ENCODE measurements around the gene RNU6-9. TPM values are rescaled to one million over a fixed set of nuclear protein-coding genes. Genes with fewer than 3 reads are reported as not detected.
A peak's percentile ranks its signal among the peaks of the same experiment; 100 is the strongest.

Gene RNU6-9
- total RNA-seq, 2 experiments from 2014 or later: not detected

DNA sequence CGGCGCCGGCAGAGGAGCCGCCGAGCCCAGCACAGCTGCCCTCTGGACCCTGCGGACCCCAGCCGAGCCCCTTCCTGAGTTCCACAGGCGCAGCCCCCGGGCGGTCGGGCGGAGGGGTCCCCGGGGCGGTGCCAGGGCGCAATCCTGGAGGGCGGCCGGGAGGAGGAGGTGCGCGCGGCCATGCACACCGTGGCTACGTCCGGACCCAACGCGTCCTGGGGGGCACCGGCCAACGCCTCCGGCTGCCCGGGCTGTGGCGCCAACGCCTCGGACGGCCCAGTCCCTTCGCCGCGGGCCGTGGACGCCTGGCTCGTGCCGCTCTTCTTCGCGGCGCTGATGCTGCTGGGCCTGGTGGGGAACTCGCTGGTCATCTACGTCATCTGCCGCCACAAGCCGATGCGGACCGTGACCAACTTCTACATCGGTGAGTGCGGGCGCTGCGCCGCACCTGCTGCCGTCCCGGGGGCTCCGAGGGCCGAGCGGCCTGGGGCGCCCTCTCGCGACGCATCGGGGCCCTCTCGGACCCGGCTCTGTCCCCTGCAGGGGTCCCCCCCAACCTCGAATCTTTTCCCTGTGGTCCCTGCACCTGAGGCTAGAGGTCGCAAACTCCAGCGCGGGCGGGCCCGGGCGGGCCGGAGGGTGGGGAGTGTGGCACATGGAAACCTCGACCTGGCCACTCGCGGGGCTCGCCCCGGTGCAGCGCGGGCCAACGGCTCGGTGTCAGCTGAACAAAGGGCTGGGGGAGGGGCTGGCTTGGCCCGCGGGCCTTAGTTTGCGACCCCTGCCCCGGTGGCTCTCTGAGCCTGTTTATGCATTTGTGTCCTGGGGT lies 24.3 kb downstream of the RNU6-9 start, which contains the start of gene KISS1R:
KISS1R (plus strand) TSS at position 11 of the 829 bp plus-strand sequence; CDS start at position 181, 170 bp downstream.
- ChIA-PET CTCF (interaction anchor here (0.7 kb wide), 1 partner anchor 54 kb away, joined by 3 read pairs; no protein-coding TSS in a partner anchor), POLR2A (no interaction called here)
- H3K4me3 Mint-ChIP-seq: peak within 1 kb of the TSS; percentile 80
- H3K27ac Mint-ChIP-seq: no peak within 1 kb of the TSS
- ATAC-seq (peak; percentile 6), DNase-seq (peak; percentile 73)
- intact Hi-C loops (cut with DNase I, micrococcal nuclease): no loop called here
- peaks cover 8% of the 10 kb centered on the region for H3K36me3 Mint-ChIP-seq (ENCODE audit: low read depth)
- no peaks in the 10 kb centered on the region for H3K27me3 Mint-ChIP-seq
- H3K4me1 Mint-ChIP-seq: peaks cover 19% of the 10 kb centered on the region
- no peaks in the 10 kb centered on the region for H3K9me3 Mint-ChIP-seq (ENCODE audit: low read depth)

DNA sequence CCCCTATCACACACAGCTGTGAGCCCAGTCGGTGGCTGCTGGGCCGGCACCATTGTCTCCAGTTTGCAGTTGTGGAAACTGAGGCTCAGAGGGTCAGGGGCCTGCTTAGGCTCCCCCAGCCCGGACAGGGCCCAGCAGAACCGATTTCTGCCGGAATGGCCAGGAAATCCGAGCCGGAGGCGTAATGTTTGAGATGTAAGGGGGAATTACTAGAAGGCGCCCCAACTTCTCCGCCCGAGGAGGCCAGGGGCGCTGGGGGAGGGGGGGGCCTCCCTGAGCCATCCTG lies 24.8 kb downstream of the RNU6-9 start:
- CTCF ChIA-PET: interaction anchor here (0.7 kb wide), 1 partner anchor 54 kb away, joined by 3 read pairs; no protein-coding TSS in a partner anchor
- Mint-ChIP-seq H3K4me3 (peak overlapping the region; percentile 80), H3K36me3 (ENCODE audit: low read depth) (peaks cover 8% of the 10 kb centered on the region), H3K27ac (no peak overlapping the region), H3K27me3 (no peaks in the 10 kb centered on the region), H3K9me3 (ENCODE audit: low read depth) (no peaks in the 10 kb centered on the region), H3K4me1 (peaks cover 19% of the 10 kb centered on the region)
- POLR2A ChIA-PET: no interaction called here
- no peak for ATAC-seq
- intact Hi-C loops (cut with DNase I, micrococcal nuclease): no loop called here
- no peak for DNase-seq

DNA sequence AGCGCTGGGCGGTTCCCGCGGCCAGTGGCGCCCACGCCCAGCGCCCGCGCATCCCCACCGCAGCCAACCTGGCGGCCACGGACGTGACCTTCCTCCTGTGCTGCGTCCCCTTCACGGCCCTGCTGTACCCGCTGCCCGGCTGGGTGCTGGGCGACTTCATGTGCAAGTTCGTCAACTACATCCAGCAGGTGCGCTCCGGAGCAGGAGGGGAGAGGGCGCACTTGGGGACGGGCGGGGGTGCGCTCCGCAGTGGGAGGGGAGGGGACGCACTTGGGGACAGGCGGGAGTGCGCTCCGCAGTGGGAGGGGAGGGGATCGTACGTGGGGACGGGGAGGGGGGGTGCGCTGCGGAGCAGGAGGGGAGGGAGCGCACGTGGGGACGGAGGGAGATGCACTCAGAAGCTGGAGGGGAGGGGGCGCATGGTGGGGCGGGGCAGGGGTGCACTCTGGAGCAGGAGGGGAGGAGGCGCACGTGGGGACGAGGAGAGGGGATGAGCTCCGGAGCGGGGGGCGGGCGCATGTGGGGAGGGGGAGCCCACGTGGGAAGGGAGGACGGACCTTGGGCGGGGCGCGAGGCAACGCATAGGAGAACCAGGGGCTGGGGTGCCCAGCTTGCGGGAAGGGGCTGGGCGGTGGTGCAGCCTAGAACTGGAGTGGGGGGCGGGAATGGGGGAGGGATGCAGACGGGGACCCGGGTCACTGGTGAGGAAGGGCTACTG lies 25.4 kb downstream of the RNU6-9 start:
- POLR2A ChIA-PET: interaction anchor here (0.6 kb wide), 1 partner anchor 540 kb away, joined by 3 read pairs; no protein-coding TSS in a partner anchor
- Mint-ChIP-seq H3K9me3 (ENCODE audit: low read depth) (no peaks in the 10 kb centered on the region), H3K27ac (no peak overlapping the region), H3K27me3 (no peaks in the 10 kb centered on the region), H3K4me3 (peak overlapping the region; percentile 80), H3K4me1 (peaks cover 19% of the 10 kb centered on the region), H3K36me3 (ENCODE audit: low read depth) (peaks cover 8% of the 10 kb centered on the region)
- DNase-seq: peak; percentile 83
- intact Hi-C loops (cut with DNase I, micrococcal nuclease): no loop called here
- CTCF ChIA-PET: interaction anchor here (0.7 to 2.2 kb wide), 3 partner anchors 26 to 65 kb away, joined by 3 to 10 read pairs (median 4); partner anchors contain the start of genes MED16 and RNU6-9
- no peak for ATAC-seq

DNA sequence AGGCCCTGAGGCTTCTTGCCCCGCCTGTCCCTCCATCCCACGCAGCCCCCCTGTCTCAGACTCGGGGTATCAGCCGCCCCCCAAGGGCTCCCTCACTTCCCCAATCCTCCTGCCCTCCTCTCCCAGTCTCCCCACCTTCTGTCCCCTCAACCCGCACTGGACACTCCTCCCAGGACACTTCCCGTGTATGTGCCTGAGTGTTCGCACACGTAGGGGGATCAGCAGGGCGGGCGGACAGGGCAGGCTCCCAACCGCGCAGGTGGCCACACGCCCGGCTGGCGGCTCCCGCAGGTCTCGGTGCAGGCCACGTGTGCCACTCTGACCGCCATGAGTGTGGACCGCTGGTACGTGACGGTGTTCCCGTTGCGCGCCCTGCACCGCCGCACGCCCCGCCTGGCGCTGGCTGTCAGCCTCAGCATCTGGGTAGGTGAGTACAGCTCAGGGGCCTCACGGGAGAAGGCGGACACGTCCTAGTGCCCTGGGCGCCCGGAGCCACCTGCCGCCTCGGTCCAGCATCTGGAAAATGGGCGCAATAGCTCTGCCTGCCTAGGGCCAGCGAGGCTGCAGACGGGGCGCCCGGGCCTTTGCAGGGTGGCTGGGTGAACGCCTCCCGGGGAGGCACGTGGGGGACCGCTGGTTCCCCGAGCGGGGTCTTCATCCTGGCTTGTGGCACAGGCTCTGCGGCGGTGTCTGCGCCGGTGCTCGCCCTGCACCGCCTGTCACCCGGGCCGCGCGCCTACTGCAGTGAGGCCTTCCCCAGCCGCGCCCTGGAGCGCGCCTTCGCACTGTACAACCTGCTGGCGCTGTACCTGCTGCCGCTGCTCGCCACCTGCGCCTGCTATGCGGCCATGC lies 26.1 kb downstream of the RNU6-9 start:
- no peaks in the 10 kb centered on the region for H3K27me3 Mint-ChIP-seq
- H3K27ac Mint-ChIP-seq: no peak overlapping the region
- POLR2A ChIA-PET: interaction anchor here (0.6 to 0.9 kb wide), 2 partner anchors 12 to 539 kb away, joined by 3 read pairs; no protein-coding TSS in a partner anchor
- CTCF ChIA-PET: interaction anchor here (0.7 to 2.2 kb wide), 4 partner anchors 26 to 173 kb away, joined by 3 to 10 read pairs (median 4); partner anchors contain the start of genes MED16 and RNU6-9
- intact Hi-C loops (cut with DNase I, micrococcal nuclease): loop anchor here (1.0 to 10.0 kb wide), 8 partner anchors 27 to 325 kb away; partner anchors contain the start of genes MED16 (in 2 of the 2), RNU6-9 (in 2 of the 2), ATP5F1D (in 1 of the 2) and MIDN (in 1 of the 2)
- peak overlapping the region; percentile 80 for H3K4me3 Mint-ChIP-seq
- peak; percentile 37 for ATAC-seq
- H3K4me1 Mint-ChIP-seq: peaks cover 23% of the 10 kb centered on the region
- H3K9me3 Mint-ChIP-seq (ENCODE audit: low read depth): no peaks in the 10 kb centered on the region
- peaks cover 8% of the 10 kb centered on the region for H3K36me3 Mint-ChIP-seq (ENCODE audit: low read depth)
- DNase-seq: peak; percentile 80

DNA sequence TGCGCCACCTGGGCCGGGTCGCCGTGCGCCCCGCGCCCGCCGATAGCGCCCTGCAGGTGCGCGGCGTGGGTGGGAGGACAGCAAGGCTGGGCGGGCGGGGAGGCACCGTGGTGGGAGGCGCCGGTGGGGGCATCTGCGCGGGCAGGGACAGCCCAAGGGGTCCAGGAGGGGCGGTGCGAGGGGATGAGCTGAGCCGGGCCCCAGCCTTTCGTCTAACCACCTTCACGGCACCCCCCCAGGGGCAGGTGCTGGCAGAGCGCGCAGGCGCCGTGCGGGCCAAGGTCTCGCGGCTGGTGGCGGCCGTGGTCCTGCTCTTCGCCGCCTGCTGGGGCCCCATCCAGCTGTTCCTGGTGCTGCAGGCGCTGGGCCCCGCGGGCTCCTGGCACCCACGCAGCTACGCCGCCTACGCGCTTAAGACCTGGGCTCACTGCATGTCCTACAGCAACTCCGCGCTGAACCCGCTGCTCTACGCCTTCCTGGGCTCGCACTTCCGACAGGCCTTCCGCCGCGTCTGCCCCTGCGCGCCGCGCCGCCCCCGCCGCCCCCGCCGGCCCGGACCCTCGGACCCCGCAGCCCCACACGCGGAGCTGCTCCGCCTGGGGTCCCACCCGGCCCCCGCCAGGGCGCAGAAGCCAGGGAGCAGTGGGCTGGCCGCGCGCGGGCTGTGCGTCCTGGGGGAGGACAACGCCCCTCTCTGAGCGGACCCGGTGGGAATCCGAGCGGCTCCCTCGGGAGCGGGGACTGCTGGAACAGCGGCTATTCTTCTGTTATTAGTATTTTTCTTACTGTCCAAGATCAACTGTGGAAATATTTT lies 27.0 kb downstream of the RNU6-9 start:
- Mint-ChIP-seq H3K4me3 (peak overlapping the region; percentile 80), H3K36me3 (ENCODE audit: low read depth) (peaks cover 8% of the 10 kb centered on the region), H3K27ac (peak overlapping the region; percentile 90), H3K9me3 (ENCODE audit: low read depth) (no peaks in the 10 kb centered on the region), H3K4me1 (peaks cover 21% of the 10 kb centered on the region), H3K27me3 (no peaks in the 10 kb centered on the region)
- intact Hi-C loops (cut with DNase I, micrococcal nuclease): loop anchor here (1.0 to 10.0 kb wide), 8 partner anchors 27 to 325 kb away; partner anchors contain the start of genes MED16 (in 2 of the 2), RNU6-9 (in 2 of the 2), ATP5F1D (in 1 of the 2) and MIDN (in 1 of the 2)
- ChIA-PET POLR2A (interaction anchor here (0.9 kb wide), 1 partner anchor 13 kb away, joined by 3 read pairs; no protein-coding TSS in a partner anchor), CTCF (interaction anchor here (0.7 to 2.2 kb wide), 3 partner anchors 57 to 172 kb away, joined by 4 to 10 read pairs (median 6); partner anchors contain the start of gene WDR18)
- ATAC-seq: peak; percentile 36
- DNase-seq: peak; percentile 86

DNA sequence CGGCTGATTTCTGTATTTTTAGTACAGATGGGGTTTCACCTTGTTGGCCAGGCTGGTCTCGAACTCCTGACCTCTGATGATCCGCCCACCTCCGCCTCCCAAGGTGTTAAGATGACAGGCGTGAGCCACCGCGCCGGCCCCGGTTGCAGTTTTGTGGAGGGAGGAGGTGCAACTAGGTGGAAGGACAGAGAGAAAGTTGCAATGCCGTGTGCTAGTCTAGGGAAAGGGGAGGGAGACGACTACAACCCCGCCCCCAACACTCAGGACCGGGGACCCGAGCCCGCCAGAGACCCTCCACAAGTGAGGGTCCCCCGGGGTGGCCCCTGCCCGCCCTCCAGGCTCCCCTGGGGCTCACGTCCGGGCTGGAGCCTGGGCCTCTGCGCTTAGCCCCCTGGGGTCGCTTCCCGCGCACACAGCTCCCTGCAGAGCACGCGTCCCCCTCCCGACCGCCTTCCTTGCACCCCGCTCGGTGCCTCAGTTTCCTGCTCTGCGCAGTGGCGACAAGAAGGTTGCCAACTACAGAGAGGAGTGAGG lies 31.3 kb downstream of the RNU6-9 start:
- peaks cover 7% of the 10 kb centered on the region for H3K36me3 Mint-ChIP-seq (ENCODE audit: low read depth)
- ChIA-PET POLR2A (no interaction called here), CTCF (interaction anchor here (0.6 to 3.2 kb wide), 6 partner anchors 49 to 261 kb away, joined by 3 to 26 read pairs (median 3); partner anchors contain the start of genes RNF126 and WDR18)
- DNase-seq: peak; percentile 78
- intact Hi-C loops (cut with DNase I, micrococcal nuclease): loop anchor here (1.0 to 10.0 kb wide), 8 partner anchors 60 to 320 kb away; partner anchors contain the start of genes WDR18 (in 2 of the 2), ATP5F1D (in 1 of the 2), MIDN (in 1 of the 2) and PTBP1 (in 1 of the 2)
- H3K4me3 Mint-ChIP-seq: peak overlapping the region; percentile 69
- no peaks in the 10 kb centered on the region for H3K9me3 Mint-ChIP-seq (ENCODE audit: low read depth)
- H3K27ac Mint-ChIP-seq: peak overlapping the region; percentile 37
- H3K4me1 Mint-ChIP-seq: peaks cover 19% of the 10 kb centered on the region
- no peak for ATAC-seq
- no peaks in the 10 kb centered on the region for H3K27me3 Mint-ChIP-seq

DNA sequence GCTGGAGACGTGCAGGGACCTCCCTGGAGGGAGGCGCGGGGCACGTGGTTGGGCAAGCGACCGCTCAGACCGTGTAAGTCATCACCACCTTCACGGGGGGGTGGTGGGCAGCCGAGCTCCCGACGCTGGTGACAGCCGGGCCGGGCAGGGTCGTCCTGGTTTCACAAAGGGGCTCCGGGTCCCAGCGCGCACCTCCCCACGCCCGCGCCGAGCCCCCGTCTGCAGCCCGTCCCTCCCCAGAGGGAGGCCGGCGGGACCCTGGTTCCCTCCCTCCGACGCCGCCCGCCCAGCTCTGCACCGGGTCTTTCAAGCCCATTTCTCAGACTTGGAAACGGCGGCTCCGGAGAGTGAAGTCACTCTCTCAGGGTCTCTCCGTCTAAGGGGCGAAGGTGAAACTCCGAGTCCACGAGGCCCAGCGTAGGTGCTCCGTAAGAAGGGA lies 31.8 kb downstream of the RNU6-9 start:
- H3K36me3 Mint-ChIP-seq (ENCODE audit: low read depth): peaks cover 7% of the 10 kb centered on the region
- peak; percentile 81 for DNase-seq
- ChIA-PET CTCF (interaction anchor here (1.2 to 3.2 kb wide), 3 partner anchors 56 to 61 kb away, joined by 3 to 26 read pairs (median 5); partner anchors contain the start of gene WDR18), POLR2A (no interaction called here)
- H3K27ac Mint-ChIP-seq: peak overlapping the region; percentile 37
- peak overlapping the region; percentile 69 for H3K4me3 Mint-ChIP-seq
- intact Hi-C loops (cut with DNase I, micrococcal nuclease): loop anchor here (1.0 to 10.0 kb wide), 6 partner anchors 59 to 320 kb away; partner anchors contain the start of genes WDR18 (in 2 of the 2), ATP5F1D (in 1 of the 2), MIDN (in 1 of the 2) and PTBP1 (in 1 of the 2)
- ATAC-seq: peak; percentile 55
- H3K4me1 Mint-ChIP-seq: peaks cover 19% of the 10 kb centered on the region
- no peaks in the 10 kb centered on the region for H3K9me3 Mint-ChIP-seq (ENCODE audit: low read depth)
- no peaks in the 10 kb centered on the region for H3K27me3 Mint-ChIP-seq

DNA sequence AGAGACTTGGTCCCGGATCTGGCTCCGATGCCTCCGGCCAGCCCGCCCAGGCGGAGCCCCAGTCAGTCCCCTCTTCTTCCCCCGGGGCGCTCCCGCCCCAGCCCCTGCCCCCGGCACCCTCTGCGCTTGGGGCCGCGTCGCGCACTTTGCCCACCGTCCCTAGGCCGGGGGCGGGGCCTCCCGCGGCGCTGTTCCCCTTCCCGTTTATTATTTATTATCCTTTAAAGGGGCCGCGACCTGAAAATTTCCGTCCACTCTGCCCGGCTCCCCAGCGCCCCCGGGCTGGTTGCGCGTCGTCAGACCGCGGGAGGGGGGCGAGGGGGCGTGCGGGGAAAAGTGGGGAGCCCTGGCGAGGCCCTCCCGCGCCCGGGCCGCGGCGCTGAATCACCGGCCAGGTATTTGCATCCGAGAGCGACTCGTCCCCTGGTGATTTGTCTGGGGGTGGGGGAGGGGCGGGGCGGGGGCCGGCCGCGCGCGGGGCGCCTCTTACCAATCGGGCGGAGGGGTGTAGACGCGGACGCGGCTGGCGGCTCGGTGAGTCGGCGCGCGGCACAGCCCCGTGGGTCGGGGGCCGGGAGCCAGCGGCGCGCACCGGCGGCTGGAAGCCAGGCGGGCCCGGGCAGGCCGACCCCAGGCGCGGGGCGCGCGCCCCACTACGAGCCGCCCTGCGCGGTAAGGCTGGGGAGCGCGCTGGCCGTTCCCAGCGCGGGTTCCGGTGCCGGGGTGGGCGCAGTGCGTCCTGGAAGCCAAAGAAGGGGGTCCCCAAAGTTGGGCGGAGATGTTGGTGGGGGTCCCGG lies 32.4 kb downstream of the RNU6-9 start, which contains the start of gene ARID3A:
ARID3A (plus strand) TSS at position 510 of the 797 bp plus-strand sequence. CDS start 3,494 bp downstream, outside the sequence.
- ChIA-PET CTCF (interaction anchor here (1.2 to 3.2 kb wide), 3 partner anchors 56 to 62 kb away, joined by 3 to 26 read pairs (median 5); partner anchors contain the start of gene WDR18), POLR2A (no interaction called here)
- no peaks in the 10 kb centered on the region for H3K27me3 Mint-ChIP-seq
- H3K36me3 Mint-ChIP-seq (ENCODE audit: low read depth): peaks cover 5% of the 10 kb centered on the region
- intact Hi-C loops (cut with DNase I, micrococcal nuclease): loop anchor here (1.0 to 10.0 kb wide), 6 partner anchors 59 to 319 kb away; partner anchors contain the start of genes WDR18 (in 2 of the 2), ATP5F1D (in 1 of the 2), MIDN (in 1 of the 2) and PTBP1 (in 1 of the 2)
- peak within 1 kb of the TSS; percentile 70 for H3K4me3 Mint-ChIP-seq
- peak; percentile 85 for DNase-seq
- peak within 1 kb of the TSS; percentile 37 for H3K27ac Mint-ChIP-seq
- H3K9me3 Mint-ChIP-seq (ENCODE audit: low read depth): no peaks in the 10 kb centered on the region
- ATAC-seq: peak; percentile 42
- peaks cover 17% of the 10 kb centered on the region for H3K4me1 Mint-ChIP-seq

DNA sequence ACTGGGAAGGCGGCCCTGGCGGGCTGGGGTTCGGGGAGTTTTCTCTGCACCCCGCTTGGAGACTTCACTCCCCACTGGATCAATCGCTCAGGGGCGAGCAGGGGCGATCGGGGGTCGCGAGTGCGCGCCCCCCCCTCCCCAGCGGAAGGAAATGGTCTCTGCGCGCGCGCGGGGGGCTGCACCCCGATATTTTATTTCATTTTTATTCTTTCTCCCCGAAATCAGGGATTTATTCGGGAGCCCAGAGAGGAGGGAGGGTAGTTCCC lies 33.0 kb downstream of the RNU6-9 start:
- CTCF ChIA-PET: no interaction called here
- POLR2A ChIA-PET: no interaction called here
- H3K9me3 Mint-ChIP-seq (ENCODE audit: low read depth): no peaks in the 10 kb centered on the region
- peaks cover 12% of the 10 kb centered on the region for H3K4me1 Mint-ChIP-seq
- H3K4me3 Mint-ChIP-seq: peak overlapping the region; percentile 70
- H3K36me3 Mint-ChIP-seq (ENCODE audit: low read depth): peaks cover 3% of the 10 kb centered on the region
- ATAC-seq (no peak), DNase-seq (no peak)
- intact Hi-C loops (cut with DNase I, micrococcal nuclease): loop anchor here in 1 of 2 experiments (10.0 kb wide), 2 partner anchors 269 to 319 kb away; partner anchors contain the start of genes ATP5F1D and MIDN
- H3K27me3 Mint-ChIP-seq: no peaks in the 10 kb centered on the region
- H3K27ac Mint-ChIP-seq: no peak overlapping the region

Measured in activated CD4-positive, alpha-beta T cell treated with anti-CD3 and anti-CD28 coated beads for 36 hours (primary cell).